ENCODE data around the gene GRAMD1B. TPM values are rescaled to one million over a fixed set of nuclear protein-coding genes. Genes with fewer than 3 reads are reported as not detected.

Gene GRAMD1B
- total RNA-seq, 1 donor from 2014 or later = 6.0 TPM

GRCh38 chr11:123573286-123573685, 143.2 kb downstream of the GRAMD1B start:
- DNase-seq (ENCODE audit: low read depth) = no peak
- H3K4me3 ChIP-seq (ENCODE audit: low read depth, low read length) = no peak overlapping the region
- TF ChIP-seq CTCF (conservative IDR thresholded peaks at IDR 0.05; ENCODE audit: low read depth, low read length) = no peak

GRCh38 chr11:123575441-123575840, 145.4 kb downstream of the GRAMD1B start:
- DNase-seq (ENCODE audit: low read depth) = no peak
- no peak for TF ChIP-seq CTCF (conservative IDR thresholded peaks at IDR 0.05; ENCODE audit: low read depth, low read length)

GRCh38 chr11:123576082-123576481, 146.0 kb downstream of the GRAMD1B start:
- DNase-seq (ENCODE audit: low read depth) = no peak
- no peak overlapping the region for H3K4me3 ChIP-seq (ENCODE audit: low read depth, low read length)
- no peak for TF ChIP-seq CTCF (conservative IDR thresholded peaks at IDR 0.05; ENCODE audit: low read depth, low read length)

More at GRCh38 chr11:123575441-123575840, 145.4 kb downstream of the GRAMD1B start:
- no peak overlapping the region for H3K4me3 ChIP-seq (ENCODE audit: low read depth, low read length)

DNA sequence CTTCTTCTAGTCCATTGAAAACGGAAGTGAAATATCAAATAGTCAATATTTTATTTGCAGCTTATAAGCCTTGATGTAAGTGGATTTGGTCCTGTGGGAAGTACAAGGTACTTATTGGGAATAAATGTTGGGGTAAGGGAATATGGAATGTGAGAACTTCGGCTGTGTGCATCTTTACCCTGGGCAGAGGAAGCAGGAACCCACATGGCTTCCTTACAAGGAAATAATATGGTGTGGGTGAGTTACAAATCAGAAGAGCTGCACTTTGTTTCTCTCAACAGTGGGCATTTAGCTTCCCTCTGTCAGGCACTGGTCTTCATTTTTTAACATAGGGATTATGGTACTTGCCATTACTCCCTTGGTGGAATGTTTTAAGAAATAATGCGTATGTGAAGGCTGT, 146.4 kb downstream of the GRAMD1B start:
- H3K4me3 ChIP-seq (ENCODE audit: low read depth, low read length) = no peak overlapping the region
- no peak for TF ChIP-seq CTCF (conservative IDR thresholded peaks at IDR 0.05; ENCODE audit: low read depth, low read length)
- no peak for DNase-seq (ENCODE audit: low read depth)

DNA sequence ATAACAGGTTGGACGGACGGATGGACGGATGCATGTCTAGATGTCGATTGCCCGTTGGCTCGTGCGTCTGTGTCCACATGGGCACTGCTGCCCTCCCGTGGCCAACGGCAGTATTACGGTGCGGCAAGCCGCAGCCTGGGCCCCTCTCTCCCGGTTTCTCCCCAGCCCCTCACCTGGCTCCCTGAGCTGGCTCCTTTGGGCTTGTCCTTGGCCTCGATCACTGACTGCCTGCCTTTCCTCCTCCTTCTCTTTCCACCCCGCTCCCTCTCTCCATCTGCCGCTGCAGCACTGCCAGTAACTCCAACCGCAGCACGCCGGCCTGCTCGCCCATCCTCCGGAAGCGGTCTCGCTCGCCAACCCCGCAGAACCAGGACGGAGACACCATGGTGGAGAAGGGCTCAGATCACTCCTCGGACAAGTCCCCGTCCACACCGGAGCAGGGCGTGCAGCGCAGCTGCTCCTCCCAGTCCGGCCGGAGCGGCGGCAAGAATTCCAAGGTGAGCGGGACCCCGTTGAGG, 147.1 kb downstream of the GRAMD1B start:
- DNase-seq (ENCODE audit: low read depth) = no peak
- TF ChIP-seq CTCF (conservative IDR thresholded peaks at IDR 0.05; ENCODE audit: low read depth, low read length) = peak; percentile 83
- H3K4me3 ChIP-seq (ENCODE audit: low read depth, low read length) = no peak overlapping the region

- H3K4me3 ChIP-seq (ENCODE audit: low read depth, low read length) = no peak overlapping the region
- DNase-seq (ENCODE audit: low read depth) = no peak
- no peak for TF ChIP-seq CTCF (conservative IDR thresholded peaks at IDR 0.05; ENCODE audit: low read depth, low read length)
Measured at GRCh38 chr11:123578778-123579481, 148.9 kb downstream of the GRAMD1B start.

GRCh38 chr11:123579482-123579812, 149.4 kb downstream of the GRAMD1B start:
- H3K4me3 ChIP-seq (ENCODE audit: low read depth, low read length) = no peak overlapping the region
- DNase-seq (ENCODE audit: low read depth) = no peak
- TF ChIP-seq CTCF (conservative IDR thresholded peaks at IDR 0.05; ENCODE audit: low read depth, low read length) = no peak
